Parathyroid adenoma (tissue), 2 donors: ENCODE data around the gene AK1.
A peak's percentile ranks its signal among the peaks of the same experiment; 100 is the strongest.

Experiments used
- H2AFZ ChIP-seq: fragments of 300-600 bp; sonication (generic); one replicate; pipeline ENCODE4 v1.7.0; 2017; ENCODE audit warnings: antibody characterized with exemption, mild to moderate bottlenecking
- H3K27ac ChIP-seq: fragments of 300-600 bp; sonication (generic); one replicate; pipeline ENCODE4 v1.7.0; 2017
- H3K27me3 ChIP-seq: fragments of 300-600 bp; sonication (generic); one replicate; pipeline ENCODE4 v1.7.0; 2017; ENCODE audit warnings: low read length; ENCODE audit not compliant: control insufficient read depth, insufficient read depth
- H3K36me3 ChIP-seq: fragments of 300-600 bp; sonication (generic); one replicate; pipeline ENCODE4 v1.7.0; 2017; ENCODE audit warnings: low read length; ENCODE audit not compliant: control insufficient read depth, insufficient read depth
- H3K4me1 ChIP-seq: fragments of 300-600 bp; sonication (generic); one replicate; pipeline ENCODE4 v1.7.0; 2017; ENCODE audit warnings: control low read depth
- H3K4me2 ChIP-seq: fragments of 300-600 bp; sonication (generic); one replicate; pipeline ENCODE4 v1.7.0; 2017; ENCODE audit warnings: low read length
- H3K4me3 ChIP-seq: fragments of 300-600 bp; sonication (generic); one replicate; pipeline ENCODE4 v1.7.0; 2017; ENCODE audit warnings: low read depth, low read length
- H3K79me2 ChIP-seq: fragments of 300-600 bp; sonication (generic); one replicate; pipeline ENCODE4 v1.7.0; 2017; ENCODE audit warnings: control low read depth
- H3K9ac ChIP-seq: fragments of 300-600 bp; sonication (generic); one replicate; pipeline ENCODE4 v1.7.0; 2017; ENCODE audit warnings: mild to moderate bottlenecking
- H3K9me3 ChIP-seq: fragments of 300-600 bp; sonication (generic); one replicate; pipeline ENCODE4 v1.7.0; 2017; ENCODE audit warnings: low read length; ENCODE audit not compliant: control insufficient read depth
- CTCF ChIP-seq: fragments of 300-600 bp; sonication (generic); IDR thresholded peaks from one replicate; pipeline ENCODE4 v1.7.0; 2017; ENCODE audit warnings: antibody characterized with exemption, mild to moderate bottlenecking
- donor health status: primary hyperparathyroidism.

The AK1 gene

GRCh38 chr9:127923771-127924170 is 46.3 kb upstream of the AK1 start:
- no peaks in the 10 kb centered on the region for H3K27me3 ChIP-seq
- H3K9me3 ChIP-seq, result no peaks in the 10 kb centered on the region
- no peak overlapping the region for H3K4me2 ChIP-seq
- no peak overlapping the region for H2AFZ ChIP-seq
- H3K27ac ChIP-seq, result no peak overlapping the region
- no peak for TF ChIP-seq CTCF
- H3K4me1 ChIP-seq, result peaks cover 8% of the 10 kb centered on the region
- H3K36me3 ChIP-seq, result no peaks in the 10 kb centered on the region
- no peak overlapping the region for H3K4me3 ChIP-seq
- H3K79me2 ChIP-seq, result no peaks in the 10 kb centered on the region
- no peak overlapping the region for H3K9ac ChIP-seq

- Histone ChIP-seq H2AFZ (no peak overlapping the region), H3K4me2 (no peak overlapping the region), H3K9me3 (no peaks in the 10 kb centered on the region), H3K79me2 (no peaks in the 10 kb centered on the region), H3K36me3 (no peaks in the 10 kb centered on the region), H3K9ac (no peak overlapping the region), H3K4me1 (peaks cover 9% of the 10 kb centered on the region), H3K27me3 (no peaks in the 10 kb centered on the region), H3K4me3 (no peak overlapping the region), H3K27ac (no peak overlapping the region)
- TF ChIP-seq CTCF, result no peak
Observed at GRCh38 chr9:127923046-127923445, 45.6 kb upstream of the AK1 start.

- TF ChIP-seq CTCF, result peak; percentile 83
- Histone ChIP-seq H2AFZ (no peak overlapping the region), H3K4me1 (peaks cover 8% of the 10 kb centered on the region), H3K4me3 (no peak overlapping the region), H3K27me3 (no peaks in the 10 kb centered on the region), H3K9me3 (no peaks in the 10 kb centered on the region), H3K79me2 (no peaks in the 10 kb centered on the region), H3K36me3 (no peaks in the 10 kb centered on the region), H3K27ac (no peak overlapping the region), H3K4me2 (peak overlapping the region; percentile 31), H3K9ac (no peak overlapping the region)
Observed at GRCh38 chr9:127921557-127922120, 44.2 kb upstream of the AK1 start.

GRCh38 chr9:127920794-127921193 is 43.3 kb upstream of the AK1 start:
- Histone ChIP-seq H3K4me1 (peaks cover 8% of the 10 kb centered on the region), H3K4me3 (no peak overlapping the region), H3K27ac (no peak overlapping the region), H3K79me2 (no peaks in the 10 kb centered on the region), H2AFZ (no peak overlapping the region), H3K4me2 (no peak overlapping the region), H3K9me3 (no peaks in the 10 kb centered on the region), H3K36me3 (no peaks in the 10 kb centered on the region), H3K9ac (no peak overlapping the region), H3K27me3 (no peaks in the 10 kb centered on the region)
- no peak for TF ChIP-seq CTCF

GRCh38 chr9:127919253-127919815 is 41.9 kb upstream of the AK1 start:
- no peaks in the 10 kb centered on the region for H3K27me3 ChIP-seq
- H3K9ac ChIP-seq, result no peak overlapping the region
- no peak overlapping the region for H3K27ac ChIP-seq
- H3K4me2 ChIP-seq, result no peak overlapping the region
- H3K4me1 ChIP-seq, result peaks cover 8% of the 10 kb centered on the region
- H3K4me3 ChIP-seq, result no peak overlapping the region
- H2AFZ ChIP-seq, result no peak overlapping the region
- H3K36me3 ChIP-seq, result no peaks in the 10 kb centered on the region
- no peaks in the 10 kb centered on the region for H3K79me2 ChIP-seq
- no peak for TF ChIP-seq CTCF
- no peaks in the 10 kb centered on the region for H3K9me3 ChIP-seq
